K562 (cell line): ENCODE results near the gene GLI3. TPM values are rescaled to one million over a fixed set of nuclear protein-coding genes. Genes with fewer than 3 reads are reported as not detected.

Experiments
- ATAC-seq: fragments of 200-7000 bp; cut with Tn5 transposase; 3 replicates; pipeline ENCODE4 v1.9.1; 2020; ENCODE audit warnings: moderate library complexity
- BruUV-seq: library from RNA; stranded (reverse); fragments of 400-500 nt; replicated peaks from 2 replicates; lab custom pipeline; 2021; lab: Mats Ljungman, UMichigan
- CTCF ChIA-PET: fragments of 300-600 bp; formaldehyde crosslinking; extraction: SDS; loops from one replicate; lab custom pipeline; 2021; ENCODE audit warnings: low intra/inter-chr PET ratio; lab: Yijun Ruan, JAX
- POLR2A ChIA-PET: fragments of 300-600, 350-650 bp; sonication (Branson Sonifier 250); formaldehyde crosslinking; extraction: SDS; loops from one replicate; lab custom pipeline; 2021; ENCODE audit warnings: antibody characterized with exemption, inconsistent platforms; lab: Yijun Ruan, JAX
- DNase-seq, 4 experiments: peaks; one replicate each; pipeline versions ENCODE4 v3.0.0 to v3.0.0-alpha.2; 2011 to 2018; ENCODE audit warnings: low spot score in 3 of 4, mixed read lengths in 3 of 4; ENCODE audit errors: extremely low read depth in 1 of 4
- FAIRE-seq: peaks from 2 replicates; lab custom pipeline; 2011; peaks lifted over from hg19 to GRCh38; lab: Jason Lieb, UNC
- H2AFZ ChIP-seq: 2 replicates; pipeline ENCODE4 v1.6.0; 2011; ENCODE audit warnings: low read depth, low read length, control low read depth, inconsistent platforms
- H3K27ac ChIP-seq: fragments of 200-600 bp; 3 replicates; pipeline ENCODE4 v1.8.0; 2011; ENCODE audit warnings: low read depth, mild to moderate bottlenecking, control low read depth, inconsistent platforms, low read length, moderate library complexity, mixed read lengths; ENCODE audit errors: extremely low read depth
- H3K27me3 ChIP-seq, 2 experiments: fragments of 300-600 bp in 1 of 2; 2 replicates in 1 of 2; 3 replicates in 1 of 2; pipeline versions ENCODE4 v1.6.0 to v1.8.0; 2011; ENCODE audit warnings: inconsistent platforms in 2 of 2, low read length in 2 of 2, mild to moderate bottlenecking in 1 of 2, mixed read lengths in 1 of 2, moderate library complexity in 1 of 2; ENCODE audit not compliant: control insufficient read depth in 2 of 2, insufficient read depth in 2 of 2
- H3K36me3 ChIP-seq: fragments of 300-600 bp; 3 replicates; pipeline ENCODE4 v1.8.0; 2011; ENCODE audit warnings: mild to moderate bottlenecking, low read length, inconsistent platforms; ENCODE audit not compliant: control insufficient read depth, insufficient read depth
- H3K4me1 ChIP-seq, 2 experiments: fragments of 200-600 bp in 1 of 2; replicated peaks in 1 of 2; 2 replicates in 1 of 2; 3 replicates in 1 of 2; pipeline versions ENCODE4 v1.5.1 to v1.8.0; 2011; ENCODE audit warnings: inconsistent platforms in 2 of 2, low read length in 2 of 2, mild to moderate bottlenecking in 1 of 2, mixed read lengths in 1 of 2, moderate library complexity in 1 of 2; ENCODE audit not compliant: control insufficient read depth in 2 of 2, insufficient read depth in 2 of 2
- H3K4me2 ChIP-seq: 2 replicates; pipeline ENCODE4 v1.6.1; 2011; ENCODE audit warnings: low read length, control low read depth, inconsistent platforms, mixed read lengths; ENCODE audit not compliant: insufficient read depth
- H3K4me3 ChIP-seq: fragments of 200-600 bp; sonication (generic), shearing (Covaris generic); 2 replicates; pipeline ENCODE4 v1.5.1; 2016; ENCODE audit warnings: control low read depth, inconsistent platforms
- H3K79me2 ChIP-seq: fragments of 200-600 bp; 3 replicates; pipeline ENCODE4 v1.8.0; 2011; ENCODE audit warnings: low read length, inconsistent platforms; ENCODE audit not compliant: control insufficient read depth, insufficient read depth
- H3K9ac ChIP-seq, 2 experiments: 2 replicates each; pipeline versions ENCODE4 v1.6.0 to v1.6.1; 2011; ENCODE audit warnings: low read depth in 2 of 2, low read length in 2 of 2, control low read depth in 1 of 2, inconsistent platforms in 1 of 2, mild to moderate bottlenecking in 1 of 2, mixed read lengths in 1 of 2; ENCODE audit not compliant: insufficient read depth in 1 of 2
- H3K9me1 ChIP-seq: one replicate; pipeline ENCODE4 v1.6.0; 2011; ENCODE audit warnings: inconsistent platforms, mild to moderate bottlenecking, low read length, moderate library complexity; ENCODE audit not compliant: control insufficient read depth, insufficient read depth
- H3K9me3 ChIP-seq: replicated peaks from 2 replicates; pipeline ENCODE4 v1.5.1; 2011; ENCODE audit warnings: low read depth, low read length, inconsistent platforms; ENCODE audit not compliant: control insufficient read depth, insufficient read depth
- H4K20me1 ChIP-seq: replicated peaks from 2 replicates; pipeline ENCODE4 v1.6.1; 2011; ENCODE audit warnings: low read length, inconsistent platforms, mixed read lengths; ENCODE audit not compliant: control insufficient read depth, insufficient read depth
- CBFA2T3 ChIP-seq: fragments of 450-650 bp; IDR thresholded peaks from 2 replicates; pipeline ENCODE4 v1.6.1; 2017
- CBFB ChIP-seq: sonication (generic); formaldehyde crosslinking; IDR thresholded peaks from 2 replicates; pipeline ENCODE4 v1.4.0; 2020; ENCODE audit warnings: mild to moderate bottlenecking, missing genetic modification reagents
- DPF2 ChIP-seq: fragments of 450-650 bp; IDR thresholded peaks from 2 replicates; pipeline ENCODE4 v1.6.1; 2016
- FOXJ3 ChIP-seq: sonication (generic); formaldehyde crosslinking; IDR thresholded peaks from 2 replicates; pipeline ENCODE4 v1.4.0; 2020; ENCODE audit warnings: mild to moderate bottlenecking, missing genetic modification reagents
- HNRNPLL ChIP-seq: fragments of 200-400 bp; formaldehyde crosslinking; IDR thresholded peaks from 2 replicates; pipeline ENCODE4 v1.6.1; 2017; ENCODE audit warnings: low read length, low read depth, mild to moderate bottlenecking; ENCODE audit not compliant: poor library complexity, severe bottlenecking
- L3MBTL2 ChIP-seq: fragments of 450-650 bp; IDR thresholded peaks from 2 replicates; pipeline ENCODE4 v1.6.1; 2016; ENCODE audit warnings: mild to moderate bottlenecking, moderate library complexity
- MEF2A ChIP-seq: IDR thresholded peaks from 2 replicates; pipeline ENCODE4 v1.6.1; 2011; ENCODE audit warnings: low read depth, mild to moderate bottlenecking, low read length, moderate library complexity; ENCODE audit not compliant: control insufficient read depth
- XRCC4 ChIP-seq: IDR thresholded peaks from one replicate; pipeline ENCODE4 v1.6.1; 2011; ENCODE audit not compliant: insufficient read depth, insufficient read length; ENCODE audit errors: extremely low read depth
- YY1 ChIP-seq, 3 experiments: IDR thresholded peaks; 2 replicates each; pipeline ENCODE4 v1.6.1; 2011; ENCODE audit warnings: low read length in 2 of 3, mild to moderate bottlenecking in 2 of 3, moderate library complexity in 2 of 3, borderline replicate concordance in 1 of 3, control low read depth in 1 of 3, low read depth in 1 of 3; ENCODE audit not compliant: insufficient read depth in 3 of 3, insufficient replicate concordance in 2 of 3, control insufficient read depth in 1 of 3, insufficient read length in 1 of 3; ENCODE audit errors: extremely low read depth in 1 of 3
- ZFP1 ChIP-seq: fragments of 450-650 bp; formaldehyde crosslinking; IDR thresholded peaks from 2 replicates; pipeline ENCODE4 v1.4.0; 2020; ENCODE audit warnings: mild to moderate bottlenecking, mixed read lengths
- ZNF551 ChIP-seq: fragments of 250-450 bp; sonication (Bioruptor Pico); IDR thresholded peaks from 2 replicates; pipeline ENCODE4 v1.5.0; 2021; ENCODE audit warnings: mild to moderate bottlenecking, moderate library complexity
- WGBS: fragments of 100-300 bp; shearing (Covaris generic); methylation state at CpG from one replicate; pipeline ENCODE4 v1.1.6; 2016; ENCODE audit warnings: low coverage, mixed read lengths; ENCODE audit not compliant: insufficient coverage; ENCODE audit errors: missing lambda C conversion rate; 5-methylcytosine and 5-hydroxymethylcytosine counted together
- in situ Hi-C: fragments of 300-500 bp; cut with MboI; formaldehyde crosslinking; loops from 4 replicates; pipeline ENCODE4 v1.15.0; 2018; ENCODE audit warnings: inconsistent platforms, mixed read lengths
- intact Hi-C: fragments of 100-400 bp; cut with micrococcal nuclease; formaldehyde crosslinking; loops from 2 replicates; pipeline ENCODE4 v1.14.2; 2022
- polyA plus RNA-seq, 8 experiments: library from polyadenylated mRNA; depleted of rRNA in 4 of 8; stranded (reverse) in 5 of 8; unstranded in 3 of 8; fragments of >200 nt; fragmentation: Nextera tagmentation in 2 of 8; fragmentation: Illumina TruSeq in 1 of 8; extraction: Ambion mirVana in 2 of 8; extraction: Trizol in 1 of 8; gene quantifications; 2 replicates each; pipeline versions ENCODE4 v1.2.1 to v1.2.3, GENCODE V29; 2011 to 2014; ENCODE audit warnings: inconsistent platforms in 1 of 8, missing spikeins in 1 of 8
- total RNA-seq, 7 experiments: library from RNA; depleted of rRNA in 6 of 7; stranded (reverse); fragments of >200 nt in 6 of 7; fragmentation: Illumina TruSeq in 2 of 7; extraction: Trizol in 2 of 7; gene quantifications; 2 replicates each; pipeline versions ENCODE4 v1.2.1 to v1.2.3, GENCODE V29; 2011 to 2021; ENCODE audit warnings: low replicate concordance in 1 of 7
- TF ChIP-seq, protein P1 (sequence below): fragments of 250-450 bp; sonication (Bioruptor Pico); IDR thresholded peaks from 2 replicates; pipeline ENCODE4 v1.5.0; 2021
- TF ChIP-seq, protein P2 (sequence below), 2 experiments: fragments of 450-650 bp in 1 of 2; sonication (generic) in 1 of 2; formaldehyde crosslinking; conservative IDR thresholded peaks; 2 replicates each; pipeline versions ENCODE4 v1.4.0 to v1.8.1; 2020 to 2022; ENCODE audit warnings: mild to moderate bottlenecking in 1 of 2, missing genetic modification reagents in 1 of 2
- TF ChIP-seq, protein P3 (sequence below), 2 experiments: IDR thresholded peaks; 2 replicates each; pipeline ENCODE4 v1.6.1; 2012; ENCODE audit warnings: improper control_type of control experiment in 2 of 2, low read depth in 2 of 2, low read length in 2 of 2, borderline replicate concordance in 1 of 2
- TF ChIP-seq, protein P4 (sequence below): fragments of 250-450 bp; sonication (Bioruptor Pico); IDR thresholded peaks from 2 replicates; pipeline ENCODE4 v1.5.1; 2021; ENCODE audit warnings: mild to moderate bottlenecking

Gene GLI3
- total and polyA plus RNA-seq, 9 of the 15 experiments (the other 6 are each of a cell fraction or from before 2014, with no cell fraction given) = 0.01 to 0.18 (median 0.07) TPM; not detected in 6

DNA sequence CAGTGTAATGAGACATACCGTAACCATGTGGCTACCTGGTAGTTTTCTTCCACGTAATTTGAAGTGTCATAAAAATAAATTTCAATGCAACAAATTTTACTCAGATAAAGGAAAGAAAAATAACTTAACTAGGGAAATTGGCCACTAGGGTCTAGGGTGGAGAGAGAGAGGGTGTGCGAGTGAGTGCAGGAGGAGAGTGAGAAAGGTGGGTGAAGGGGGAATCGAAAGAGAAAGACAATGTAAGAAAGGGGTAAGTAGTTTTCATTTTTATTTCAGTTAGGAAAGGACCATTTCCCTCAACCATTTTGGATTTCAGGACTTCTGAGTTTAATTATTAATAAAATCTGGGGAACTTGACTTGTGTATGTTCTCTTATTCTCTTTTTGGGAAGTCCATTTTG lies 27.7 kb upstream of the GLI3 start:
- no peak for ATAC-seq
- no peak overlapping the region for H3K9ac ChIP-seq
- H3K27me3 ChIP-seq = no peaks in the 10 kb centered on the region
- H3K9me3 ChIP-seq = no peaks in the 10 kb centered on the region
- H3K4me2 ChIP-seq = no peak overlapping the region
- no peak overlapping the region for H3K4me3 ChIP-seq
- ChIA-PET CTCF (no interaction called here), POLR2A (no interaction called here)
- no TSS peak for BruUV-seq
- H3K4me1 ChIP-seq = no peaks in the 10 kb centered on the region
- in situ Hi-C loops (no loop called here), intact Hi-C loops (no loop called here)
- no peak for FAIRE-seq
- no peaks in the 10 kb centered on the region for H3K9me1 ChIP-seq
- no peaks in the 10 kb centered on the region for H3K79me2 ChIP-seq
- H2AFZ ChIP-seq = no peak overlapping the region
- no peak overlapping the region for H3K27ac ChIP-seq
- H3K36me3 ChIP-seq = no peaks in the 10 kb centered on the region
- no peak for DNase-seq
- 1% methylated on average over 4 of the region's 4 CpGs for WGBS
- TF ChIP-seq, protein P1, sequence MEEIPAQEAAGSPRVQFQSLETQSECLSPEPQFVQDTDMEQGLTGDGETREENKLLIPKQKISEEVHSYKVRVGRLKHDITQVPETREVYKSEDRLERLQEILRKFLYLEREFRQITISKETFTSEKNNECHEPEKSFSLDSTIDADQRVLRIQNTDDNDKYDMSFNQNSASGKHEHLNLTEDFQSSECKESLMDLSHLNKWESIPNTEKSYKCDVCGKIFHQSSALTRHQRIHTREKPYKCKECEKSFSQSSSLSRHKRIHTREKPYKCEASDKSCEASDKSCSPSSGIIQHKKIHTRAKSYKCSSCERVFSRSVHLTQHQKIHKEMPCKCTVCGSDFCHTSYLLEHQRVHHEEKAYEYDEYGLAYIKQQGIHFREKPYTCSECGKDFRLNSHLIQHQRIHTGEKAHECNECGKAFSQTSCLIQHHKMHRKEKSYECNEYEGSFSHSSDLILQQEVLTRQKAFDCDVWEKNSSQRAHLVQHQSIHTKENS (CRISPR knock-in tag) = no peak
- TF ChIP-seq, protein P2, sequence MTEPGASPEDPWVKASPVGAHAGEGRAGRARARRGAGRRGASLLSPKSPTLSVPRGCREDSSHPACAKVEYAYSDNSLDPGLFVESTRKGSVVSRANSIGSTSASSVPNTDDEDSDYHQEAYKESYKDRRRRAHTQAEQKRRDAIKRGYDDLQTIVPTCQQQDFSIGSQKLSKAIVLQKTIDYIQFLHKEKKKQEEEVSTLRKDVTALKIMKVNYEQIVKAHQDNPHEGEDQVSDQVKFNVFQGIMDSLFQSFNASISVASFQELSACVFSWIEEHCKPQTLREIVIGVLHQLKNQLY (CRISPR knock-in tag; conservative IDR thresholded peaks at IDR 0.05) = no peak
- TF ChIP-seq HNRNPLL (no peak), CBFA2T3 (no peak), FOXJ3 (no peak), DPF2 (no peak), ZNF551 (CRISPR knock-in tag) (no peak), YY1 (IDR thresholded peaks at IDR 0.05; ENCODE audit: borderline replicate concordance in 1 of 3, control insufficient read depth in 1 of 3, extremely low read depth in 1 of 3, insufficient read depth in 3 of 3, insufficient read length in 1 of 3, insufficient replicate concordance in 2 of 3, low read depth in 1 of 3, low read length in 2 of 3) (no peak), XRCC4 (no peak), MEF2A (no peak), CBFB (CRISPR knock-in tag) (no peak), L3MBTL2 (no peak), ZFP1 (no peak)
- TF ChIP-seq, protein P3, sequence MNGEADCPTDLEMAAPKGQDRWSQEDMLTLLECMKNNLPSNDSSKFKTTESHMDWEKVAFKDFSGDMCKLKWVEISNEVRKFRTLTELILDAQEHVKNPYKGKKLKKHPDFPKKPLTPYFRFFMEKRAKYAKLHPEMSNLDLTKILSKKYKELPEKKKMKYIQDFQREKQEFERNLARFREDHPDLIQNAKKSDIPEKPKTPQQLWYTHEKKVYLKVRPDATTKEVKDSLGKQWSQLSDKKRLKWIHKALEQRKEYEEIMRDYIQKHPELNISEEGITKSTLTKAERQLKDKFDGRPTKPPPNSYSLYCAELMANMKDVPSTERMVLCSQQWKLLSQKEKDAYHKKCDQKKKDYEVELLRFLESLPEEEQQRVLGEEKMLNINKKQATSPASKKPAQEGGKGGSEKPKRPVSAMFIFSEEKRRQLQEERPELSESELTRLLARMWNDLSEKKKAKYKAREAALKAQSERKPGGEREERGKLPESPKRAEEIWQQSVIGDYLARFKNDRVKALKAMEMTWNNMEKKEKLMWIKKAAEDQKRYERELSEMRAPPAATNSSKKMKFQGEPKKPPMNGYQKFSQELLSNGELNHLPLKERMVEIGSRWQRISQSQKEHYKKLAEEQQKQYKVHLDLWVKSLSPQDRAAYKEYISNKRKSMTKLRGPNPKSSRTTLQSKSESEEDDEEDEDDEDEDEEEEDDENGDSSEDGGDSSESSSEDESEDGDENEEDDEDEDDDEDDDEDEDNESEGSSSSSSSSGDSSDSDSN (IDR thresholded peaks at IDR 0.05; ENCODE audit: borderline replicate concordance in 1 of 2, low read depth in 2 of 2, low read length in 2 of 2) = no peak
- TF ChIP-seq, protein P4, sequence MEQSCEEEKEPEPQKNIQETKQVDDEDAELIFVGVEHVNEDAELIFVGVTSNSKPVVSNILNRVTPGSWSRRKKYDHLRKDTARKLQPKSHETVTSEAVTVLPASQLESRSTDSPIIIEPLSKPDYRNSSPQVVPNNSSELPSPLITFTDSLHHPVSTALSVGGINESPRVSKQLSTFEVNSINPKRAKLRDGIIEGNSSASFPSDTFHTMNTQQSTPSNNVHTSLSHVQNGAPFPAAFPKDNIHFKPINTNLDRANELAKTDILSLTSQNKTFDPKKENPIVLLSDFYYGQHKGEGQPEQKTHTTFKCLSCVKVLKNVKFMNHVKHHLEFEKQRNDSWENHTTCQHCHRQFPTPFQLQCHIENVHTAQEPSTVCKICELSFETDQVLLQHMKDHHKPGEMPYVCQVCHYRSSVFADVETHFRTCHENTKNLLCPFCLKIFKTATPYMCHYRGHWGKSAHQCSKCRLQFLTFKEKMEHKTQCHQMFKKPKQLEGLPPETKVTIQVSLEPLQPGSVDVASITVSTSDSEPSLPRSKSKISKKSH = no peak
- H4K20me1 ChIP-seq = no peaks in the 10 kb centered on the region
